GM12878 (cell line): Measurements from ENCODE around the gene ZACN. TPM values are rescaled to one million over a fixed set of nuclear protein-coding genes. Genes with fewer than 3 reads are reported as not detected.

ENCODE experiments used
- BCLAF1 ChIP-seq: fragments of 450-650 bp; IDR thresholded peaks from 2 replicates; pipeline ENCODE4 v1.6.1; 2017; ENCODE audit warnings: antibody characterized with exemption, mild to moderate bottlenecking, moderate library complexity
- BMI1 ChIP-seq: fragments of 450-650 bp; IDR thresholded peaks from 2 replicates; pipeline ENCODE4 v1.6.1; 2016; ENCODE audit warnings: mild to moderate bottlenecking, moderate library complexity, borderline replicate concordance
- CEBPB ChIP-seq, 2 experiments: fragments of 150-350 bp in 1 of 2; IDR thresholded peaks; 2 replicates each; pipeline ENCODE4 v1.6.1; 2012 to 2014; ENCODE audit warnings: low read depth in 2 of 2, low read length in 2 of 2, borderline replicate concordance in 1 of 2, inconsistent platforms in 1 of 2
- CHD1 ChIP-seq: IDR thresholded peaks from 2 replicates; pipeline ENCODE4 v1.6.1; 2012; ENCODE audit warnings: low read depth, low read length, improper control_type of control experiment
- CHD4 ChIP-seq: fragments of 200-600 bp; sonication (generic); IDR thresholded peaks from 2 replicates; pipeline ENCODE4 v1.6.1; 2016; ENCODE audit warnings: mild to moderate bottlenecking
- HDGF ChIP-seq: fragments of 450-650 bp; IDR thresholded peaks from 2 replicates; pipeline ENCODE4 v1.6.1; 2016; ENCODE audit warnings: antibody characterized with exemption
- IKZF2 ChIP-seq, 2 experiments: fragments of 450-650 bp; IDR thresholded peaks; 2 replicates each; pipeline ENCODE4 v1.6.1; 2017; ENCODE audit warnings: mild to moderate bottlenecking in 2 of 2, moderate library complexity in 2 of 2
- MYC ChIP-seq: IDR thresholded peaks from 2 replicates; pipeline ENCODE4 v1.6.1; 2011; ENCODE audit warnings: mild to moderate bottlenecking, low read length, moderate library complexity, inconsistent platforms; ENCODE audit not compliant: insufficient read depth, insufficient replicate concordance, insufficient read length, severe bottlenecking
- PRDM15 ChIP-seq: fragments of 450-650 bp; formaldehyde crosslinking; IDR thresholded peaks from 2 replicates; pipeline ENCODE4 v1.4.0; 2020; ENCODE audit warnings: mild to moderate bottlenecking, moderate library complexity
- polyA plus RNA-seq, 11 experiments: library from polyadenylated mRNA; depleted of rRNA in 4 of 11; unstranded in 6 of 11; stranded (reverse) in 5 of 11; fragments of >200 nt; fragmentation: Nextera tagmentation in 4 of 11; fragmentation: Illumina TruSeq in 1 of 11; extraction: Ambion mirVana in 4 of 11; extraction: Trizol in 1 of 11; gene quantifications; 1 replicate in 1 of 11; 2 replicates in 10 of 11; pipeline versions ENCODE4 v1.2.1 to v1.2.3, GENCODE V29; 2011 to 2016; ENCODE audit warnings: inconsistent platforms in 2 of 11, missing spikeins in 2 of 11, low read depth in 1 of 11
- total RNA-seq, 4 experiments: library from RNA; depleted of rRNA in 3 of 4; stranded (reverse); fragments of >200 nt in 3 of 4; fragmentation: Illumina TruSeq in 1 of 4; extraction: Trizol in 1 of 4; gene quantifications; 2 replicates each; pipeline versions ENCODE4 v1.2.1 to v1.2.3, GENCODE V29; 2013 to 2021

Gene ZACN
- total and polyA plus RNA-seq, 10 of the 15 experiments (the other 5 are each of a cell fraction or from before 2014, with no cell fraction given), result 0.06 to 11.3 (median 0.47) TPM; not detected in 2

GRCh38 chr17:76103274-76104139, 24.5 kb downstream of the ZACN start, which contains the start of gene EXOC7 (continued):
- TF ChIP-seq PRDM15 (CRISPR knock-in tag), result no peak
- peak; percentile 76; the same call in 1 of the 2 replicates for TF ChIP-seq CHD1
- no peak for TF ChIP-seq IKZF2 (IDR thresholded peaks at IDR 0.05)
- no peak for TF ChIP-seq CHD4
- TF ChIP-seq HDGF, result peak; percentile 31; the same call in 1 of the 2 replicates
- no peak for TF ChIP-seq BMI1
- no peak for TF ChIP-seq CEBPB (IDR thresholded peaks at IDR 0.05; ENCODE audit: borderline replicate concordance in 1 of 2, low read depth in 2 of 2, low read length in 2 of 2)
- TF ChIP-seq MYC, result no peak
- no peak for TF ChIP-seq BCLAF1
